GM12878 (cell line): ENCODE data around the gene UHMK1.
"Not testable (repeated sequence)": the region's sequence is repeated elsewhere in the genome, so short reads cannot be mapped to it uniquely, and the experiment has no call there.

Experiments
- EZH2 ChIP-seq: IDR thresholded peaks from 2 replicates; pipeline ENCODE4 v1.6.1; 2012; ENCODE audit warnings: low read depth, mild to moderate bottlenecking, control low read depth, inconsistent platforms, low read length, borderline replicate concordance; ENCODE audit not compliant: control insufficient read depth
- POLR2A ChIP-seq: IDR thresholded peaks from 2 replicates; pipeline ENCODE4 v1.6.1; 2011; ENCODE audit warnings: low read depth, mild to moderate bottlenecking, low read length
- TF ChIP-seq, protein P1 (sequence below), 3 experiments: IDR thresholded peaks in 2 of 3; conservative IDR thresholded peaks in 1 of 3; 2 replicates each; pipeline ENCODE4 v1.5.1; 2011; ENCODE audit warnings: low read depth in 3 of 3, low read length in 3 of 3, mild to moderate bottlenecking in 3 of 3, control low read depth in 2 of 3, moderate library complexity in 2 of 3, inconsistent platforms in 1 of 3, mixed read lengths in 1 of 3; ENCODE audit not compliant: control insufficient read depth in 2 of 3, insufficient read depth in 1 of 3; ENCODE audit errors: extremely low read depth in 1 of 3

DNA sequence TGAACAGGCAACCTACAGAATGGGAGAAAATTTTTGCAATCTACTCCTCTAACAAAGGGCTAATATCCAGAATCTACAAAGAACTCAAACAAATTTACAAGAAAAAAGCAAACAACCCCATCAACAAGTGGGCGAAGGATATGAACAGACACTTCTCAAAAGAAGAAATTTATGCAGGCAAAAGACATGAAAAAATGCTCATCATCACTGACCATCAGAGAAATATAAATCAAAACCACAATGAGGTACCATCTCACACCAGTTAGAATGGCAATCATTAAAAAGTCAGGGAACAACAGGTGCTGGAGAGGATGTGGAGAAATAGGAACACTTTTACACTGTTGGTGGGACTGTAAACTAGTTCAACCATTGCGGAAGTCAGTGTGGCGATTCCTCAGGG, 43.3 kb upstream of the UHMK1 start:
- TF ChIP-seq EZH2, POLR2A: not testable (repeated sequence)
- TF ChIP-seq, protein P1, sequence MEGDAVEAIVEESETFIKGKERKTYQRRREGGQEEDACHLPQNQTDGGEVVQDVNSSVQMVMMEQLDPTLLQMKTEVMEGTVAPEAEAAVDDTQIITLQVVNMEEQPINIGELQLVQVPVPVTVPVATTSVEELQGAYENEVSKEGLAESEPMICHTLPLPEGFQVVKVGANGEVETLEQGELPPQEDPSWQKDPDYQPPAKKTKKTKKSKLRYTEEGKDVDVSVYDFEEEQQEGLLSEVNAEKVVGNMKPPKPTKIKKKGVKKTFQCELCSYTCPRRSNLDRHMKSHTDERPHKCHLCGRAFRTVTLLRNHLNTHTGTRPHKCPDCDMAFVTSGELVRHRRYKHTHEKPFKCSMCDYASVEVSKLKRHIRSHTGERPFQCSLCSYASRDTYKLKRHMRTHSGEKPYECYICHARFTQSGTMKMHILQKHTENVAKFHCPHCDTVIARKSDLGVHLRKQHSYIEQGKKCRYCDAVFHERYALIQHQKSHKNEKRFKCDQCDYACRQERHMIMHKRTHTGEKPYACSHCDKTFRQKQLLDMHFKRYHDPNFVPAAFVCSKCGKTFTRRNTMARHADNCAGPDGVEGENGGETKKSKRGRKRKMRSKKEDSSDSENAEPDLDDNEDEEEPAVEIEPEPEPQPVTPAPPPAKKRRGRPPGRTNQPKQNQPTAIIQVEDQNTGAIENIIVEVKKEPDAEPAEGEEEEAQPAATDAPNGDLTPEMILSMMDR (IDR thresholded peaks at IDR 0.05 in 2 of 3, conservative IDR thresholded peaks at IDR 0.05 in 1 of 3; ENCODE audit: control insufficient read depth in 2 of 3, extremely low read depth in 1 of 3, insufficient read depth in 1 of 3, low read depth in 3 of 3, low read length in 3 of 3): not testable (repeated sequence)
